ENCODE measurements around the gene CDC42BPA. TPM values are rescaled to one million over a fixed set of nuclear protein-coding genes. Genes with fewer than 3 reads are reported as not detected.

CDC42BPA gene
- 76.4 and 82.5 TPM in 2 replicates for total RNA-seq

GRCh38 chr1:227318016-227318852 is at the start of gene CDC42BPA:
TSS of gene CDC42BPA (minus strand) at chr1:227318492. CDS start at chr1:227317182, 1,310 bp downstream.

GRCh38 chr1:226940029-226940805 is 378.1 kb downstream of the CDC42BPA start, which contains the start of gene COQ8A:
TSS of gene COQ8A (plus strand) at chr1:226940294. CDS start at chr1:226961386, 21,092 bp downstream.

Other genes with a start within 250 kb of the CDC42BPA start
- gene ZNF678, start 245.1 kb upstream of the CDC42BPA start, total RNA-seq: 3.9 and 5.5 TPM in 2 replicates

Data from smooth muscle cell of the umbilical artery (primary cell).